GM19455 (cell line): ENCODE data around the gene FGFRL1.

ENCODE experiments used
- ATAC-seq: cut with Tn5 transposase; IDR thresholded peaks from one replicate; pipeline ENCODE4 v1.9.1; 2021; ENCODE audit not compliant: unreplicated experiment

The FGFRL1 gene

DNA sequence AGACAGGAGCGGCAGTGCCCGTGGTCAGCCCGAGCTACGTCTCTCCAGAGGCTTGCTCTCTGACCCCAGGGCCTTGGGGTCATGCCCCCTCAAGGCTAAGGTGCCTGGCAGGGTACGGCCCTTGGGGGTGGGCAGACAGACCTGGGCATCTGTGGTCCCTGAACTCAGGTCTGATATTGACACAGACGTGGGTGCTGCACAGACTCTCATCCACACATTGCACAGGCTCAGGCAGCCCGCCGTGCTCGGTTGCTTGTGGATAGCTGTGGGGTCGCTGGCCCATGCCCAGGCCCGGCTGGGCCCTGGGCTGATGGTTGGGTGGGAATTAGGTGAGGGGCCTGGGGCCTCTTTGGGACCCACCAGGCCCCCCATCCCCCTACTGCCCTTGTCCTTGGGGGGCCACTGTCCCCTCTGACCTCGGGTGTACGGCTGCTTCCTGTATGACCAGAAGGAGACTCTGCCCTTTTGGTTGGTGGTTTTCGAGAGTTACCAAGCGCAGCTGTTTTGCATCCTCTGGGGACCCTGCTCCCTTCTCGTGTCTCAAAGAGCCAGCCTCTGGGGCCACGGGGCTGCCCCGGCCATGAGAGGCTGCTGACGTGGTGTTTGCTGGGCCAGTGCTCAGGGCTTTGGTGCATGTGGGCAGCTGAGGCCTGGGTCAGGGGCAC lies 10.1 kb downstream of the FGFRL1 start:
- ATAC-seq = no peak

DNA sequence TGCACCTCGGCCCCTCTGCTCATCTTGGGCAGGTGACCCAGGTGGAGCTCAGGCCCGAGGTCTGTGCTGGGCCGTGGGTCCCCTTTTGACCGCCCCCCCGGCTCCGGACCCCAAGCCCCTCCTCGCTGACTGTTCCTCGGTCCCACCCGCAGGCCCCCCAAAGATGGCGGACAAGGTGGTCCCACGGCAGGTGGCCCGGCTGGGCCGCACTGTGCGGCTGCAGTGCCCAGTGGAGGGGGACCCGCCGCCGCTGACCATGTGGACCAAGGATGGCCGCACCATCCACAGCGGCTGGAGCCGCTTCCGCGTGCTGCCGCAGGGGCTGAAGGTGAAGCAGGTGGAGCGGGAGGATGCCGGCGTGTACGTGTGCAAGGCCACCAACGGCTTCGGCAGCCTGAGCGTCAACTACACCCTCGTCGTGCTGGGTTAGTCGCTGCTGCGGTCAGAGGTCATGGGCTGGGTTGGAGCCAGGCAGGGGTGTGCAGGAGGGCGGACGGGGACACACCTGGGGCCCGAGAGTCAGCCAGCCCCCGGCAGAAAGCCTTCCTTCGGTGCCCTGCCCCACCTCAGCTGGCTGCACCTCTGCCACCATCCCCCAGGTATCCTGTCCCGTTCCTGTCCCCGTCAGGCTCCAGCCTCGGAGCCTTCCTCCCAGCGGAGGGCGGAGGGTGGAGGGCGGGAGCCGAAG lies 10.8 kb downstream of the FGFRL1 start:
- no peak for ATAC-seq

DNA sequence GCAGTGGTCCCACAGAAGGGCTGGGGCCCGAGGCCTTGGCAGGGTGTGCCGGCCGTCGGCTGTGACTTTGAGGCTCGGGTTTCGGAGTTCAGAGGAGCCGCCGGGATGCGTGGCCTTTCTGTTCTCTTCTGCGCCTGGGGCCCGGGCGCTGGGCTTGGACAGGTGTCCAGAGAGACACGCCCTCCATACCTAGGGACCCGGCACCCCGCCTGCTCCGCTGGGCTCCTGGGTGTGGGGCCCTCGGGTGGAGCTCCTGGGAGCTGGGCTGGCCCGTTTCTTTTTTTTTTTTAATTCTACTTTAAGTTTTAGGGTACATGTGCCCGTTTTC lies 11.3 kb downstream of the FGFRL1 start:
- ATAC-seq = no peak

DNA sequence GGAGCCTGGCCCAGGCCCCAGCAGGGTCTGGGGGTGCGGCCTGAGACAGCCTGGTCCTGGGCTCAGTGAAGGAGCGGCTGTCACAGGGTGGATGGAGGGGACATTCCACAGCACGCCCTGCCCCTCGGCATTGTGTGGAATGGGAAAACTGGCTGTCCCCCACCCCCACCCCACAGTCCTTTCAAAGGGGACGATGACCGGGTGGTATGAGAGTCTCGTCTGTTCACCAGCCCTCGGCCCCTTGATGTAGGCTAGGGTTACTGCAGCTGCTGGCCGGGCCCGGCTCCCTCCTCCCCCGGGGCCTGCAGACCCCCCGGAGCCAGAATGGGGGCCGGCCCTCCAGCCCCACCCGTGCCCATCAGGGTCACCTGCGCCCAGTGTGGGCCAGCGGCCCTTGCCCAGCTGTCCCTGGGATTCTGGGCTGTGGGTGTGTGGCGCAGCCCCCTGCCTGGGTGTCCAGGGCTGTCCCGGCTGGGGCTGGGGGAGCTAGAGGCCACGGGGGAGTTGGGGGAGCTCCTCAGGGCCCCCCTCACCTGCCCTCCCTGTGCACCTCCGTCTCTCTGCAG lies 11.7 kb downstream of the FGFRL1 start:
- no peak for ATAC-seq

DNA sequence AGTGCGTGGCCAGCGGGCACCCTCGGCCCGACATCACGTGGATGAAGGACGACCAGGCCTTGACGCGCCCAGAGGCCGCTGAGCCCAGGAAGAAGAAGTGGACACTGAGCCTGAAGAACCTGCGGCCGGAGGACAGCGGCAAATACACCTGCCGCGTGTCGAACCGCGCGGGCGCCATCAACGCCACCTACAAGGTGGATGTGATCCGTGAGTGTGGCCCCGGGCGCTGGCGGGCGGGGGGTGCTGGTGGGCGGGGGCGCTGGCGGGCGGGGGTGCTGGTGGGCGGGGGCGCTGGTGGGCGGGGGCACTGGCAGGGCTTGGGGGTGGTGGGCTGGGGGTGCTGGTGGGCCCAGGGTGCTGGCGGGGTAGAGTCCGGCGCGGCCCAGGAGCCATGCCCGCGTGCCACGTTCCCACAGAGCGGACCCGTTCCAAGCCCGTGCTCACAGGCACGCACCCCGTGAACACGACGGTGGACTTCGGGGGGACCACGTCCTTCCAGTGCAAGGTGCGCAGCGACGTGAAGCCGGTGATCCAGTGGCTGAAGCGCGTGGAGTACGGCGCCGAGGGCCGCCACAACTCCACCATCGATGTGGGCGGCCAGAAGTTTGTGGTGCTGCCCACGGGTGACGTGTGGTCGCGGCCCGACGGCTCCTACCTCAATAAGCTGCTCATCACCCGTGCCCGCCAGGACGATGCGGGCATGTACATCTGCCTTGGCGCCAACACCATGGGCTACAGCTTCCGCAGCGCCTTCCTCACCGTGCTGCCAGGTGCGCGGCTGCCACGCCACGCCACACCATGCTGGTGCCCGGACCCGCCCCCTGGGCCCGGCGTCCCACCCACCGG lies 12.7 kb downstream of the FGFRL1 start:
- no peak for ATAC-seq

DNA sequence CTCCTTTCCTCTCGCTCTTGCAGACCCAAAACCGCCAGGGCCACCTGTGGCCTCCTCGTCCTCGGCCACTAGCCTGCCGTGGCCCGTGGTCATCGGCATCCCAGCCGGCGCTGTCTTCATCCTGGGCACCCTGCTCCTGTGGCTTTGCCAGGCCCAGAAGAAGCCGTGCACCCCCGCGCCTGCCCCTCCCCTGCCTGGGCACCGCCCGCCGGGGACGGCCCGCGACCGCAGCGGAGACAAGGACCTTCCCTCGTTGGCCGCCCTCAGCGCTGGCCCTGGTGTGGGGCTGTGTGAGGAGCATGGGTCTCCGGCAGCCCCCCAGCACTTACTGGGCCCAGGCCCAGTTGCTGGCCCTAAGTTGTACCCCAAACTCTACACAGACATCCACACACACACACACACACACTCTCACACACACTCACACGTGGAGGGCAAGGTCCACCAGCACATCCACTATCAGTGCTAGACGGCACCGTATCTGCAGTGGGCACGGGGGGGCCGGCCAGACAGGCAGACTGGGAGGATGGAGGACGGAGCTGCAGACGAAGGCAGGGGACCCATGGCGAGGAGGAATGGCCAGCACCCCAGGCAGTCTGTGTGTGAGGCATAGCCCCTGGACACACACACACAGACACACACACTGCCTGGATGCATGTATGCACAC lies 13.6 kb downstream of the FGFRL1 start:
- no peak for ATAC-seq

DNA sequence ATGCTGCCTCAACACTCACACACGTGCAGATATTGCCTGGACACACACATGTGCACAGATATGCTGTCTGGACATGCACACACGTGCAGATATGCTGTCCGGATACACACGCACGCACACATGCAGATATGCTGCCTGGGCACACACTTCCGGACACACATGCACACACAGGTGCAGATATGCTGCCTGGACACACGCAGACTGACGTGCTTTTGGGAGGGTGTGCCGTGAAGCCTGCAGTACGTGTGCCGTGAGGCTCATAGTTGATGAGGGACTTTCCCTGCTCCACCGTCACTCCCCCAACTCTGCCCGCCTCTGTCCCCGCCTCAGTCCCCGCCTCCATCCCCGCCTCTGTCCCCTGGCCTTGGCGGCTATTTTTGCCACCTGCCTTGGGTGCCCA lies 14.7 kb downstream of the FGFRL1 start:
- no peak for ATAC-seq

DNA sequence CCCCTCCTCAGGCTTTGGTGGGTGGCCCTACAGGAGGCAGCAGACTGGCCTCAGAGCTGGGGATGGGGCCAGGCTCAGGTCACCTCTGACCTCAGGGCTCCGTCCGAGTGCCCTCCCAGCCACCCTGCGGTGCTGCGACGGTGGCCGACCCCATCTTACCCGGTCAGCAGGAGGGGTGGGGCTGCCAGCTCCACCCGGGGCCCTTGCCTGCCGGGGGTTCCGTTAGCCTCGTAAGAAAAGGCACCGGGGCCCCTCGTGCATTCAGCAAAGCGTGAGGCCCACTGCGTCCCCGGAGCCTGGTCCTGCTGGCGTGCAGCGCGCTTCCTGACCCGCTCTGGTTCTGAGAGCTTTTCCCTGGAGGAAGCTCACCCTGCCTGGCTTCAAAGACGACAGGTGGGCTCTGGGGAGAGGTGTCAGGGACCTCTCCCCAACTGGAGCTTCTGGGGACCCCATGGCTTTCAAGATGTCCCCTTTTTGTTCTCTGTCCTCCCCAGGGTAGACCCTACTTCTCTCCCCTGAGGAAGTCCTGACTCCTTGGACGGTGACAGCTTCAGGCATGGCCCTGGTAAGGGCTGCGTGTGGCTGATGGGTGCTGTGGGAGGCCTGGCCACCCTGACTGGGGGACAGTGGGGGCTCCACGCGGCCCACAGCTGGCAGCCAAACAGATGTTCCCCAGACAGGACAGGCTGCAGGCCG lies 15.9 kb downstream of the FGFRL1 start:
- no peak for ATAC-seq

DNA sequence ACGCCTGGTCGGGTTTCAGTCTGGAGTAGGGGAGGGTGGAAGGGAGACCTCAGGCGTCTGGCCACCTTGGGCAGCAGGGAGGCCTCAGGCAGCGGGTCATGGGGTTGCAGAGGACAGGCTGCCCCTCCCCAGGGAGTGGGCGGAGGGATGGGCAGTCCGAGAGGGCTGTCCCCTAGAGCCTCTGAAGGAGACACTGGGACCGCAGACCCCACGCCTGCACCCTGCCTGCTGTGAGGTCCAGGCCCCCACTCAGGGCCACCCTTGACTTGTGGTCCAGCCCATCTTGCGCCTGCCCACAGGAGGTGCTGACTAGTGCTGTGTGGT lies 16.5 kb downstream of the FGFRL1 start:
- no peak for ATAC-seq

DNA sequence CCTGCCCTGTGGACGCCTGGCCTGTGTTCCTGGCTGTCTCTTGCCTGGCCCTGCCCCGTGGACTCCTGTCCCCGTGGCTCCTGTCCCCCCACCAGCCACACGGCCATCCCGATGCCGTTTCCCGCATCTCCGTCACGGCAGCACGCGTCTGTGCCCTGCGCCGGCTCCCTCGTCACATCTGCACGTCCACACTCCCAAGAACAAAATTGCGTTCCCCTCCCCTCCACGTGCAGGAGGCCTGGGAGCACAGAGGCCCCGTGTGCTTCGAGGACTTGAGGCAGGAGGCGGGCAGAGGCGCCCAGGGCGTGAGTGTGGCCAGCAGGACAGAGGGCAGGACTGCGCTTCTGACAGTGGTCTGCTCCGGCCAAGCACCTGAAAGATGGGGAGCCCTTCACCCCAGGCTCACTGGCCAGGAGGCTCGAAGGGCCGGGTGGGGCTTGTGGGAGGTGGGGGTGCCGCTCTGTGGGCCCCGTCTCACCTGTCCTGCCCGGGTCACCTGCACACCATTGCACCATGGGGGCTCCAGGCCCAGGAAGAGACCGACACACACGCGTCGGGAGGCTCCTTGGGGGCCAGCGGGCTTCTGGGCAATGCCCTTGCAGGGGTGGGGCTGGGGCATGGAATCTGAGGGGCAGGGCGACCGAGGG lies 17.3 kb downstream of the FGFRL1 start:
- ATAC-seq = no peak

DNA sequence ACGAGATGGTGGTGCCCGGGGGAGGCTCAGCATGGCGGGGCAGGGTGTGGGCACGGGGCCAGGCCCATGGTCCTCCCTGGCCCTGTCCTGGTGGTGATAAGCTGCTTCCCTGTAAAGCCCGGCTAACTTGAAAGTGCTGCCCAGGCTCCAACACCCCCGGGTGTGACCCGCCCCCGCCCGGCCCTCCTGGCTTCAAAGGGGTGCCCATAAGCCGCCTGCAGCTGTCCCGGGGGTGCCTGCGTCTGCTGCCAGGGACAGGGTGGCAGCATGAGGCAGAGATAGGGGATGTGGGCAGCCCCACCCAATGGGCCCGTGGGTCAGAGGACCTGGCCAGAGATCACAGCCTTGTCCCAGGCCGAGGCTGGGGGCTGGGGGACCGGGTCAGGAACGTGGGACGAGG lies 18.1 kb downstream of the FGFRL1 start:
- no peak for ATAC-seq

DNA sequence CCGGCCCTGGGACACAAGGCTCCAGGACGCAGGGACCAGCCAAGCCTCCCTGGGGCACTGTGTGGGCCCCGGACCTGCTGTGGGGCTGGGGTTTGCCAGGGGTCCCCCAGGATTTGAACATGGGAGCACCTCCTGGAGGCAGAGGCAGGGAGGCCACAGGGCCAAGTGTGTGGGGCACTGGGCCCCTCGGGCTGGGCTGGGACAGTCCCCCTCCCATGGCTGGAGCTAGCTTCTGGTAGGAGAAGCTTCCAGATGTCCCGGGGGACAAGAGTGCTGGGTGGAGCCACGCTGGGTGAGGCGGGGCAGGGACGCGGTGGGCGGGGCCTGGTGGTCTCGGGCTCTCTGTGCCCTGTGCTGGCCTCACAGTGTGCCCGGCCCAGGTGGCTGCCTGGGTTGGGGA lies 18.6 kb downstream of the FGFRL1 start:
- ATAC-seq = no peak

DNA sequence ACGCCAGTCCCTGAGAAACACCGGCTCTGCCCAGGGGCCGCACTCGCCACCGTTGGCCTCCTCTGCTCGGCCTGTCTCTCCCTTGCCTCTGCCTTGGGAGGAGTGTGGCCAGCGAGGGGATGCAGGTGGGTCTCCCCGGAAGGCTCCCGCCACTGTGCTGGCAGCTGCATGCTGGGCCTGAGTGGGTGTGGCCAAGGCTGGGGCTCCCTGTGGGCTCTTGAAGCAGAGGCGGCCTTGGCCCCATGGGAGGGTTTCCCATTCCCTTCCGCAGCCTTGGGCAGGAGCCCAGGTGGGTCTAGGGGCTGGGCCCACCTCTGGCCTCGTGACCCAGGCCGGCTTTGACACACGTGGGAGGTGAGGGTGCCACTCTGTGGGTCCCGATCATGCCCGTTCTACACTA lies 19.1 kb downstream of the FGFRL1 start:
- no peak for ATAC-seq

DNA sequence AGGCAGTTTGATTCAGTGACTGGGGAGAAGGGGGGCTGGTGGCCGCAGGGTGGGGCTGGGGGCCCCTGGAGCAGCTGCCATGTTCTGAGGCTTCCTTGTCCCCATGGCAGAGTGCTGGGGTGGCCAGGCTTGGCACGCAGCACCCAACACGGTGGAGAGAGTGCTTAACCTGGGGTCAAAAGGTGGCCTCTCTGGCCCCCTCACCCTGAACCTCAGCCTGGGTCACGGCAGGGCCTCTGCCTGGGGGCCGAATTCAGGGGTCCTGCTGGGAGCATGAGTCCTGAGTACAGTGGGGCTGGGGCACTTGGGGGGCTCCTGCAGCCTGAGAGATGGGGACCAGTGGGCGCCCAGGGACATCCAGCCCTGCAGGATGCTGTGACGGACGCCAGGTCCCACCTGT lies 19.9 kb downstream of the FGFRL1 start:
- no peak for ATAC-seq

DNA sequence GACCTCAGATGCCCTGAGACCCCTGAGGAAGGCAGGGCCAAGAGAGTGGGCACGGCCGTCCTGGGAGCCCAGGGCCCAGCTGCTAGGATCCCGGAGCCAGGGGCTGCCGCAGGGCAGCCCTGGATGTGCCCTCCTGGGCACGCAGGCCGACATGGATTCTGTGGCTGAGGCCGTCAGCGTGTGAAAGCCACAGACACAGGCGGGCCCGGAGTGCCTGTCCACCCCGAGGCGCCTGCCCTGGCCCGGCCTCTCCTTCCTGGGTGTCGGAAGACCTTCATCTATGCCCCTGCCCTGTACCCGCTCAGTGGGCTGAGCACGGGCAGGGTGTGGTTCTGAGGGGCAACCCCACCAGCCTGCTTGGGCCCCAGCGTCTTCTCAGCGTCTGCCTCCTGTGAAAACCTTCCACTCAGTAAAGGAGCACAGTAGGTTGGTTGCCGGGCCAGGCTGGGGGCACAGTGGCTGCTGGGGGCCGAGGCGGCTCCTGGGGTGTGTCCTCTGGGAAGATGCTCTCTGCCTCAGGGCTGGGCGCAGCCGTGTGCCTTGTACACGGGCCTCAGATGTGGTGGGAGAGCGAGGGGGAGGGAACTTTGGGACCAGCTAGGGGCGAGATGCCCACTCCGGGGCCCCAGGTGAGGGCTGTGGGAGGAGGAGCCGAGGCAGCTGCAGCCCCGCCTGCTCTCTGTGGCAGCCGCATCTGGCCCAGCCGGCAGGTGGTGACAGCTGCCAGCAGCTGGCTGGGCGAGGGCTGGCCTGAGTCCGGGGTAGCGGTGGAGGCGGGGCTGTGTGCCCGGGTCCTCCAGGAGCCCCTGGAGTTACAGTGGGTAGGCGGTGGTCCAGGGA lies 20.8 kb downstream of the FGFRL1 start:
- ATAC-seq = no peak

DNA sequence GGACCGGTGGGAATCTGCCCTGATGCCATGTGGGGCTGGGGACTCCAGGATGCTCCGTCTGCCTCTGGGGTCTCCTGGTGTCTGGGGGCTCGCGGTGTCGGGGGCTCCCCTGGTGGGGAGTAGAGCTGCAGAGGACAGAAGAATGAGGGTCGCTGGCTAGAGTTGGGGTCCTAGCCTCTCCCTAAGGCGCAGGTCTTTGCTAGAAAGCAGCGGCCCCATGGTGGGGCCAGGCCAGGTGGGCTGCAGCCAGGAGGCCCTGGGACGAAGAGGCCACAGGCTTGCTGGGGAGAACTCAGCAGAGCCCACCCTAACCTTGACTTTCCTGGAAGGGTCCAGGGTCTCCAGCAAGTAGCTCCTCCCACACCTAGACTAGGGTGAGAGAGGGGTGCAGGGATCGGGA lies 21.4 kb downstream of the FGFRL1 start:
- no peak for ATAC-seq

DNA sequence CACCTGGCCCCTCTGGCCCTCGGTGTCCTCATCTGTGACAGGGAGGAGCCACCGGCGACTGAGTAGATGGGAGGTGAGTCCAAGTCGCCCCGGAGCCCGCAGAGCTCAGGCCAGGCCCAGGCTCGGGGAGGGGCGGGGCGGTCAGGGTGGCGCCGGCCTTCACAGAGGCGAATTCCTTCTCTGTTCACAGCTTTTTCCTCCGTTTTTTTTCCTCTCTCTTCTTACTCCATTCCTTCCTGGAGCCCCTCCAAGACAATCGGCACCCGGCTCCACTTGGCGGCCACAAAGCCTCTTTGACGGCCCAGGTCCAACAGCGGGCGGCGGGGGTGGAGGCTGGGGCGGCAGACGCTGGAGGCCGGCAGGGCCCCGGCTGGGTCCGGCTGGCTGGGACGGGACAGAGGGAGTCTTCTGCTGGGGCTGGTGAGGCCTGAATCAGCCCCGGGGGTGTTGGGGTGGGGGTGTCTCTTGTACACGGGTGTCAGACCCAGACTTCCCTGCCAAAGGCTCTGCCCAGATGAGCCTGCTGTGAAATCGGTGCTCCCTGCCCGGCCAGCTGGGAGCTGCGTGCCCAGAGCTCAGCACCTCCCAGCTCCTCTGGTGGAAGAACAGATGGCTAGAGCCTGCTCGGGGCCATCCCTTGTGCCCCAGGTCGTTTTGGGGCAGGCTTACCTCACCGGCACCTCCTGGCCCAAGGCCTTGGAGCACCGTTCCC lies 22.6 kb downstream of the FGFRL1 start:
- no peak for ATAC-seq

DNA sequence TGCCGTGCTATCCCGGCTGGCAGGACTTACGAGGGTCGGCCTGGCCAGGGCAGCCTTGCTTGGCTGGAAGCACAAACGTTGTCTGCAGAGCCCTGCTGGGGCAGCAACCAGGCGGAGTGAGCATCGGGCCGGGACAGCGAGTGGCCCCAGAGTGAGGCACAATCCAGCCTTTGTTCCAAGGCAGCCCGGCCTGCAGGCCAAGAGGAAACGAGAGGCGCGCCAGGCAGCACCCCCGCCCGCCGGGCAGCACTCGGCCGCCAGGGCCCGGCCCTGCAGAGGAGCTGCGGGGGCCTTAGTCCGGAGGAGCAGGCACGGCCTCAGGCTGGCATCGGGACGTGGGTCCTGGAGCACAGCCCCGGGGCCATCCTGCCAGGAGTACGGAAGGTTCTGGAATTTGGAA lies 24.1 kb downstream of the FGFRL1 start:
- no peak for ATAC-seq

DNA sequence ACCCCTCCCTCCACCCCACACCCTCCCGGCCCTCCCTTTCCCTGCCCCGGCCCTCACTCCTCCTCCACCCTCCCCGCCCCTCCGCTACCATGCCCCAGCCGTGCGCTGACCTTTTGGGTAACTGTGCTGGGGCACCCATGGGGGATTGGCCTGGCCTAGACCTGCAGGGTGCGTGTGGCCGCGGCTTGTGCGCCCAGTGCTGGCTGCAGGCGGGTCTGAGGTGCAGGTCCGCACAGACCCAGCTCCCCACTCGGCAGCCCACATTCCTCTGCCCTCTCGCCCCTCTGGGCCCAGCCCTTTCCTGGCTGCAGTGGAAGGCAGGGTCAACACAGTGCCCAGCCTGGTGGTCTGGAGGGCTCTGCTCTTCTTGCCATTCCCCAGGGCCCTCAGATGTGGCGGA lies 24.7 kb downstream of the FGFRL1 start:
- no peak for ATAC-seq
